MCF 10A (cell line): ENCODE data around the gene KAT2A. TPM values are rescaled to one million over a fixed set of nuclear protein-coding genes. Genes with fewer than 3 reads are reported as not detected.

Experiments used
- BruUV-seq: library from RNA; stranded (reverse); fragments of 400-500 nt; replicated peaks from 2 replicates; lab custom pipeline; 2021; lab: Mats Ljungman, UMichigan
- CTCF ChIA-PET: fragments of 300-600 bp; sonication (Branson Sonifier 250); formaldehyde crosslinking; extraction: SDS; loops from one replicate; lab custom pipeline; 2021; ENCODE audit warnings: antibody characterized with exemption, inconsistent platforms; lab: Yijun Ruan, JAX
- POLR2A ChIA-PET: fragments of 300-600, 350-650 bp; sonication (Branson Sonifier 250); formaldehyde crosslinking; extraction: SDS; loops from one replicate; lab custom pipeline; 2020; ENCODE audit warnings: antibody characterized with exemption, inconsistent platforms; lab: Yijun Ruan, JAX
- DNase-seq: peaks from one replicate; pipeline ENCODE4 v3.0.0-alpha.2; 2018; ENCODE audit not compliant: unreplicated experiment
- H3K27ac Mint-ChIP-seq: one replicate; pipeline ENCODE4 v1.8.0; 2022; ENCODE audit warnings: mild to moderate bottlenecking, low read depth, mixed read lengths; ENCODE audit not compliant: unreplicated experiment
- H3K27me3 Mint-ChIP-seq: one replicate; pipeline ENCODE4 v1.8.0; 2022; ENCODE audit warnings: mixed read lengths; ENCODE audit not compliant: insufficient read depth, unreplicated experiment
- H3K36me3 Mint-ChIP-seq: one replicate; pipeline ENCODE4 v1.8.0; 2022; ENCODE audit warnings: mild to moderate bottlenecking, moderate library complexity, mixed read lengths; ENCODE audit not compliant: insufficient read depth, unreplicated experiment
- H3K4me1 Mint-ChIP-seq: one replicate; pipeline ENCODE4 v1.8.0; 2022; ENCODE audit warnings: mixed read lengths; ENCODE audit not compliant: insufficient read depth, unreplicated experiment
- H3K4me3 Mint-ChIP-seq: one replicate; pipeline ENCODE4 v1.8.0; 2022; ENCODE audit warnings: mild to moderate bottlenecking, moderate library complexity, mixed read lengths; ENCODE audit not compliant: unreplicated experiment
- H3K9me3 Mint-ChIP-seq: one replicate; pipeline ENCODE4 v1.8.0; 2022; ENCODE audit warnings: mixed read lengths; ENCODE audit not compliant: unreplicated experiment
- intact Hi-C: fragments of 100-400 bp; cut with micrococcal nuclease; formaldehyde crosslinking; loops from 2 replicates; pipeline ENCODE4 v1.14.1; 2022
- total RNA-seq: library from RNA; stranded (reverse); gene quantifications from 2 replicates; pipeline ENCODE4 v1.2.3, GENCODE V29; 2022
- TF ChIP-seq, protein P1 (sequence below): fragments of 200-600 bp; IDR thresholded peaks from one replicate; pipeline ENCODE4 v1.8.0; 2022; ENCODE audit warnings: antibody characterized with exemption, mild to moderate bottlenecking; ENCODE audit not compliant: unreplicated experiment

KAT2A gene
- total RNA-seq, 1 experiment from 2014 or later: 44.6 TPM

DNA sequence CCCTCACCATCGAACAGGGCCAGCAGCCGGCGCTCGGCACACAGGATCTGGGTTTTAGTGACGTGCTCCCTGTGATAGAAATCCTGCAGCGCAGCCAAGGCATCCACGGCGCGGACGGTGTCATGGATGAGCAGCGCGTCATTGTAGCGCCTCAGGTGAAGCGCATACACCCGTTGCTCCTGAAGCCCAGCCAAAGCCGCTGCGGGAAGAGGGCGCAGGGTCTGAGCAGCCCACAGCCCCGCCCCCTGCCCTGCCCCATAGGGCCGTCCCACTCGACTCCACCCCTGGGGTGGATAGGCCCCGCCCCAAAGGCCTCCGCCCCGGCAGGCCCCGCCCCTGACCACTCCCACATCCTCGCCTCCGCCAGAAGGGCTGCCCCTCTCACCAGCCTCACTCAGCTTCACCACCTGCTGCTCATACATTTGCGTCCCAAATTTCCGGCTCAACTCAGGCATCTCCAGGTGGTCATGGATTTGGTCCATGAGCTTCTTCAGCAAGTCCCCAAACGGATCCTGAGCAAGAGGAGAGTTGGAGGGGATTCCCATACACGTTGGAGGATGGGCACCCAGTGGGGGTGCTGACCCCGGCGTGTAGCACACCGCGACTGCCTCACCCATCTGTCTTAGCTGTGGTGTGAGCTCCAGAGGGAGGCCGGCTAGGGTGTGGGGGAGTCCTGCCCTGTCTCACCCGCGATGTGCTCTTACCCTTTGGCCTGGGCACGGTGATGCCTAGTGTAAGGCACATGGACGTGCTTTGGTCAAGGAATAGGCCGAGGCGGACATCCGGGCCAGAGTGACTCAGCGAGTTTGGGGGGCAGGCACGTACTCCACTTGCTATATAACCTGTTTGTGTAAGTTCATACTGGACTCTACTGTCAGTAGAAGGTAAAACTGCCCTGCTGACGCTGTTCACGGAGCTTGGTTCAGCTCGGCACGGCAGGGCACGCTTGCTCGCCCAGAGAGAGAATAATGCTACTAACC lies 13.3 kb downstream of the KAT2A start:
- CTCF ChIA-PET: interaction anchor here (1.0 to 1.3 kb wide), 3 partner anchors 41 to 84 kb away, joined by 3 to 5 read pairs (median 4); no protein-coding TSS in a partner anchor
- Mint-ChIP-seq H3K27ac (no peak overlapping the region), H3K4me3 (no peak overlapping the region), H3K4me1 (no peaks in the 10 kb centered on the region), H3K9me3 (no peaks in the 10 kb centered on the region), H3K36me3 (no peaks in the 10 kb centered on the region), H3K27me3 (no peaks in the 10 kb centered on the region)
- DNase-seq: peak; percentile 68
- POLR2A ChIA-PET: no interaction called here
- intact Hi-C loops: no loop called here
- TF ChIP-seq, protein P1, sequence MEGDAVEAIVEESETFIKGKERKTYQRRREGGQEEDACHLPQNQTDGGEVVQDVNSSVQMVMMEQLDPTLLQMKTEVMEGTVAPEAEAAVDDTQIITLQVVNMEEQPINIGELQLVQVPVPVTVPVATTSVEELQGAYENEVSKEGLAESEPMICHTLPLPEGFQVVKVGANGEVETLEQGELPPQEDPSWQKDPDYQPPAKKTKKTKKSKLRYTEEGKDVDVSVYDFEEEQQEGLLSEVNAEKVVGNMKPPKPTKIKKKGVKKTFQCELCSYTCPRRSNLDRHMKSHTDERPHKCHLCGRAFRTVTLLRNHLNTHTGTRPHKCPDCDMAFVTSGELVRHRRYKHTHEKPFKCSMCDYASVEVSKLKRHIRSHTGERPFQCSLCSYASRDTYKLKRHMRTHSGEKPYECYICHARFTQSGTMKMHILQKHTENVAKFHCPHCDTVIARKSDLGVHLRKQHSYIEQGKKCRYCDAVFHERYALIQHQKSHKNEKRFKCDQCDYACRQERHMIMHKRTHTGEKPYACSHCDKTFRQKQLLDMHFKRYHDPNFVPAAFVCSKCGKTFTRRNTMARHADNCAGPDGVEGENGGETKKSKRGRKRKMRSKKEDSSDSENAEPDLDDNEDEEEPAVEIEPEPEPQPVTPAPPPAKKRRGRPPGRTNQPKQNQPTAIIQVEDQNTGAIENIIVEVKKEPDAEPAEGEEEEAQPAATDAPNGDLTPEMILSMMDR: no peak
- no TSS peak for BruUV-seq

DNA sequence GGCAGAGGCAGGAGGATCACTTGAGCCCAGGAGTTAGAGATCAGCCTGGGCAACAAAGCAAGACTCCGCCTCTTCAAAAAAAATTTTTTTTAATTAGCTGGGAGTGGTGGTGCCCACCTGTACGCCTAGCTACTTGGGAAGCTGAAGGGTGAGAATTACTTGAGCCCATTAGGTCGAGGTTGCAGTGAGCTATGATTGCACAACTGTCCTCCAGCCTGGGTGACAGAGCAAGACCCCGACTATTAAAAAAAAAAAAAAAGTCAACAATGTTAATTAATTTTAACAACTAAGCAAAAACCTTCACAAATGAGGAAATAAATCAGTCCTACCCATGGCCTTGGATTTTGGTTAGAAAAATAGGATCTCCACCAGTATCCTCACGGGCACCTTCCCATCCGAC lies 14.0 kb downstream of the KAT2A start:
- H3K4me3 Mint-ChIP-seq: no peak overlapping the region
- H3K9me3 Mint-ChIP-seq: no peaks in the 10 kb centered on the region
- BruUV-seq: no TSS peak
- H3K27ac Mint-ChIP-seq: no peak overlapping the region
- H3K36me3 Mint-ChIP-seq: no peaks in the 10 kb centered on the region
- H3K4me1 Mint-ChIP-seq: no peaks in the 10 kb centered on the region
- no peaks in the 10 kb centered on the region for H3K27me3 Mint-ChIP-seq
- intact Hi-C loops: no loop called here
- TF ChIP-seq, protein P1: no peak
- DNase-seq: no peak
- ChIA-PET POLR2A (interaction anchor here (0.6 kb wide), 1 partner anchor 14 kb away, joined by 4 read pairs; no protein-coding TSS in a partner anchor), CTCF (interaction anchor here (0.6 to 1.0 kb wide), 4 partner anchors 84 to 397 kb away, joined by 3 to 5 read pairs (median 4); no protein-coding TSS in a partner anchor)

DNA sequence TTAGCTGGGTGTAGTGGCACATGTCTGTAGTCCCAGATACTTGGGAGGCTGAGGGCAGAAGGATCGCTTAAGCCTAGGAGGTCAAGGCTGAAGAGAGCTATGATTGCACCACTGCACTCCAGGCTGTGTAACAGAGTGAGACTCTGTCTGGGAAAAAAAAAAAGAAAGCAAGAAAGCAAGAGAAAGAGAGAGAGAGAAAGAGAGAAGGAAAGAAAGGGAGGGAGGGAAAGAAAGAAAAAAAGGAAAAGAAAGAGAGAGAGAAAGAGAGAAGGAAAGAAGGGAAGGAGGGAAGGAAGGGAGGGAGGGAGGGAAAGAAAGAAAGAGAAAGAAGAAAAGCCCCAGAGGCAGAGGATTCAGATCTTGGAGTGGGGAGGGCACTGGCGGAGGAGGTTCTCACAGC lies 15.2 kb downstream of the KAT2A start:
- TF ChIP-seq, protein P1: no peak
- H3K27me3 Mint-ChIP-seq: no peaks in the 10 kb centered on the region
- H3K4me1 Mint-ChIP-seq: no peaks in the 10 kb centered on the region
- no peak overlapping the region for H3K27ac Mint-ChIP-seq
- ChIA-PET POLR2A (no interaction called here), CTCF (interaction anchor here (0.5 to 1.1 kb wide), 3 partner anchors 8 to 421 kb away, joined by 3 read pairs; no protein-coding TSS in a partner anchor)
- BruUV-seq: no TSS peak
- no peaks in the 10 kb centered on the region for H3K36me3 Mint-ChIP-seq
- H3K4me3 Mint-ChIP-seq: no peak overlapping the region
- no peaks in the 10 kb centered on the region for H3K9me3 Mint-ChIP-seq
- DNase-seq: no peak
- intact Hi-C loops: no loop called here

DNA sequence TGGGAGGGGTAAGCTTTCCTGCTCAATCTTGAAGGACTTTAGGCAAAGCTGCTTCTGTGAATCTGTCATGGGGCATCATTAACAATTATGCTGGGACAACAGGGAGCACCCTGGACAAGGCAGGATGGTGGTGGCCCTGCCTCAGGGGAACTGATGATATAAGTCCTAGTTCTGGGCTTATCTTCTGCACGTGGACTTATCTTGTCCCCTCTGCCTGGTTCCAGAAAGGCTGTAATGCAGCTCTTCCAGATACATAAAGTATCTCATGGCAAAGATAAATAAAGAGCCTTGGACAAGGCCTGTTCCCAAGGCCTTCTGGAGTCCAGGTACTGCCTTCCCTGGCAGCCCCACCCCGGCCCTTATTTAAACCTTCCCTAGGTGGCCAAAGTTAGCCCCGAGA lies 16.9 kb downstream of the KAT2A start:
- TF ChIP-seq, protein P1: no peak

More for the DNA sequence above, 16.9 kb downstream of the KAT2A start:
- no peak overlapping the region for H3K27ac Mint-ChIP-seq
- H3K36me3 Mint-ChIP-seq: no peaks in the 10 kb centered on the region
- no peak overlapping the region for H3K4me3 Mint-ChIP-seq
- CTCF ChIA-PET: interaction anchor here (0.5 to 1.2 kb wide), 2 partner anchors 142 to 230 kb away, joined by 3 to 6 read pairs; no protein-coding TSS in a partner anchor
- no peak for DNase-seq
- intact Hi-C loops: no loop called here
- POLR2A ChIA-PET: interaction anchor here (1.3 kb wide), 1 partner anchor 8 kb away, joined by 5 read pairs; the partner anchor contains the start of gene DHX58
- H3K27me3 Mint-ChIP-seq: no peaks in the 10 kb centered on the region
- no peaks in the 10 kb centered on the region for H3K9me3 Mint-ChIP-seq
- BruUV-seq: no TSS peak
- H3K4me1 Mint-ChIP-seq: no peaks in the 10 kb centered on the region
